Fibroblast of mammary gland (primary cell): ENCODE measurements around the gene EHHADH.
A peak's percentile ranks its signal among the peaks of the same experiment; 100 is the strongest.

Source experiments
- DNase-seq: peaks from one replicate; pipeline ENCODE4 v3.0.0-alpha.2; 2010; ENCODE audit warnings: low read depth
- H3K4me3 ChIP-seq: 2 replicates; pipeline ENCODE4 v1.5.1; 2011; ENCODE audit warnings: low read depth, mild to moderate bottlenecking, low read length, moderate library complexity; ENCODE audit not compliant: control insufficient read depth
- CTCF ChIP-seq: conservative IDR thresholded peaks from 2 replicates; pipeline ENCODE4 v1.5.1; 2011; ENCODE audit warnings: low read depth, low read length, inconsistent platforms; ENCODE audit not compliant: control insufficient read depth, insufficient read depth

EHHADH gene

DNA sequence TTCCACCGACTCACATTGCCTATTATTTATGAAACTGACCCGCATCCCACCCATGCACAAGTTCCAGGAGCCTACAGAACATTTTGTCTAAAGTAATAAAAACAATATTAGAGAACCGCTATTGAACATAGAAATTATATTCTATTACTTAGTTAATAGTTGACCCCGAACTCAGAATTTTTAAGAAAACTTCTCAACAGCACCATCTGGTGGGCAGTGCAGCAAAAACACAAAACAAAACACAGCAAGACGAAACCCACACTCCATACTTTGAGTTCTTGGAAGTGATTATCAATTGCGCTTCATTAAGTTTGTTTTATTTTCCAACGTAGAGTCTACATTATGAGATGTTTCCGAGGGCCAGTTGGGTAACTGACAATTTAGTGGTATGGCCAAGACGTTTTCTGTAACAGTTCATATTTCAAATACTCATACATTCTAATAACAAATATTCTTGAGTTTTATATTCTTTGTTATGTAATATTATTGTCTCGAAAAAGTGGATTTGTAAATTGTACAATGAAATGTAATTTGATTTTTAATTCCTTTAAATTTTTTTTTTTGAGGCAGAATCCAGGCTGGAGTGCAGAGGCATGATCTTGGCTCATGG, 77.0 kb downstream of the EHHADH start:
- peak; percentile 63 for TF ChIP-seq CTCF
- H3K4me3 ChIP-seq, result no peak overlapping the region
- DNase-seq, result peak; percentile 45

GRCh38 chr3:185175370-185175987, 78.4 kb downstream of the EHHADH start:
- DNase-seq, result no peak
- no peak overlapping the region for H3K4me3 ChIP-seq
- TF ChIP-seq CTCF, result no peak

- no peak overlapping the region for H3K4me3 ChIP-seq
- TF ChIP-seq CTCF, result no peak
- no peak for DNase-seq
Observed at GRCh38 chr3:185172086-185173049, 81.5 kb downstream of the EHHADH start.

- DNase-seq, result no peak
- H3K4me3 ChIP-seq, result no peak overlapping the region
- no peak for TF ChIP-seq CTCF
Observed at GRCh38 chr3:185164428-185165217, 89.2 kb downstream of the EHHADH start.

GRCh38 chr3:185162634-185163033, 91.2 kb downstream of the EHHADH start:
- no peak overlapping the region for H3K4me3 ChIP-seq
- DNase-seq, result no peak

More at GRCh38 chr3:185162634-185163033, 91.2 kb downstream of the EHHADH start:
- no peak for TF ChIP-seq CTCF
